ENCODE data around the gene C3orf18.
"Not testable (repeated sequence)": the region's sequence is repeated elsewhere in the genome, so short reads cannot be mapped to it uniquely, and the experiment has no call there.

The C3orf18 gene

DNA sequence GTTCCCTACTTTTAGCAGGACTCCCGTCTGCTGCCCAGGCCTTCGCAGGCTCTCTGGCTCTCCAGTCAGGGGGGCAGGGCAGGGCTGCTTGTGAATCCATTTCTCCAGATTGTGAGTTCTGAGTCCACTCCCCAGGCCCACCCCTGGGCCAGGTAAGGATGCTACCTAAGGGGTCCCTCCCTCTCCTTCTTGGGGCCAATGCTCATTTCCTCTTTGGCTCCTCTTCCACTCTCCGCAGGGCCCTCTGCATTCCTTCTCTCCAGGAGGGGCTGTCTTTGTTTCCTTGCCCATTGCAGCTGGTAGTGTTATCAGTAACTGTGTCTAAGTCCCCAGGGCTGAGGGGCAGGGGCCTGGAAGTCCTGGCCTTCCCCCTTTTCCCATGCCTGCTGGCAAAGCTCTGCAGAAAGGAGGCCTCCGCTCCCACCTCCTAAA is 51.1 kb downstream of the C3orf18 start:
- no peak for DNase-seq (ENCODE audit: low read depth)
- no peak overlapping the region for H3K4me3 ChIP-seq (ENCODE audit: low read depth, low read length)
- in situ Hi-C loops (cut with HindIII; ENCODE audit: low sequenced_read_pairs) = no loop called here
- TF ChIP-seq, protein P1, sequence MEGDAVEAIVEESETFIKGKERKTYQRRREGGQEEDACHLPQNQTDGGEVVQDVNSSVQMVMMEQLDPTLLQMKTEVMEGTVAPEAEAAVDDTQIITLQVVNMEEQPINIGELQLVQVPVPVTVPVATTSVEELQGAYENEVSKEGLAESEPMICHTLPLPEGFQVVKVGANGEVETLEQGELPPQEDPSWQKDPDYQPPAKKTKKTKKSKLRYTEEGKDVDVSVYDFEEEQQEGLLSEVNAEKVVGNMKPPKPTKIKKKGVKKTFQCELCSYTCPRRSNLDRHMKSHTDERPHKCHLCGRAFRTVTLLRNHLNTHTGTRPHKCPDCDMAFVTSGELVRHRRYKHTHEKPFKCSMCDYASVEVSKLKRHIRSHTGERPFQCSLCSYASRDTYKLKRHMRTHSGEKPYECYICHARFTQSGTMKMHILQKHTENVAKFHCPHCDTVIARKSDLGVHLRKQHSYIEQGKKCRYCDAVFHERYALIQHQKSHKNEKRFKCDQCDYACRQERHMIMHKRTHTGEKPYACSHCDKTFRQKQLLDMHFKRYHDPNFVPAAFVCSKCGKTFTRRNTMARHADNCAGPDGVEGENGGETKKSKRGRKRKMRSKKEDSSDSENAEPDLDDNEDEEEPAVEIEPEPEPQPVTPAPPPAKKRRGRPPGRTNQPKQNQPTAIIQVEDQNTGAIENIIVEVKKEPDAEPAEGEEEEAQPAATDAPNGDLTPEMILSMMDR (IDR thresholded peaks at IDR 0.05; ENCODE audit: low read depth, low read length, missing control alignments) = no peak

DNA sequence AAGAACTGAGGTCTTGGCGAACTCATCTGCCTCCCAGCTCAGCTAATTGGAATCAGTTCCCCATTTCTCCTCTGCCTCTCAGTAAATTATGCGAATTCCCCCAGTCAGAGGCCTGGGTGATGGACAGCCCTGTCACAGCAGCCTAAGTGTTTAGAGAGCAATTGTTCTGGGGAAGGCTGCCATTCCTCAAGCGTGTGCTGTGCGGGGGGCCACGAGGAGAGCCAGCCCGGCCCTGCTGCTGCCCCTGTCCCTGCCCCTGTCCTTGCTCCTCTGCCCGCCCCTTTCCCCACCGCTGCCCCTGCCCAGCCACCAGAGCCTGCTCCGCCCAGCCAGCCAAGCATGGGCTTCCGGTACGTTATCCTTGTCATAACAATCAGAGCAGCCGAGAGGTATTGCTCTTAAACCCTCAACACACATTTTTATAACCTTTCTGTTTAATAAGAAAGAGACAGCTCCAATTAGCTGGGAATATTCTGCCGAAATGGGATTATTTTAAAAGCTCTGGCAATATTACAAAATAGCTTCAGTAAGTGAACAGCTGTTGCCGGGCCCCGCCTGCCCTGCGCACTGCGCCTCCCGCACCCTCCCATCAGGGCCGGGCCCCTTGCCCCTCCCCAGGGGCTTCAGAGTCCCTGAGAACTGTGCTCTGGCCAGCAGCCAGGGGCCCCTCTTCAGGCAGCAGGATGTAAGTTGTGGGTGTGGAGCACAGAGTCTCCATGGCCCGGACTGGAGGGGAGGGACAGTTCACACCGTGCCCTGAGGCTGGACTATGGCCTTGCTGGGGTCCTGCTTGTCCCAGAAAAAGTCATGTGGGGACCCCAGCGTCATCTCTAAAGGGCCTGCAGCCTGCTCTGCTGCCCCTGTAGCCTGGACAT is 51.7 kb downstream of the C3orf18 start:
- no peak overlapping the region for H3K4me3 ChIP-seq (ENCODE audit: low read depth, low read length)
- DNase-seq (ENCODE audit: low read depth) = no peak
- in situ Hi-C loops (cut with HindIII; ENCODE audit: low sequenced_read_pairs) = no loop called here
- TF ChIP-seq, protein P1 (IDR thresholded peaks at IDR 0.05; ENCODE audit: low read depth, low read length, missing control alignments) = no peak

DNA sequence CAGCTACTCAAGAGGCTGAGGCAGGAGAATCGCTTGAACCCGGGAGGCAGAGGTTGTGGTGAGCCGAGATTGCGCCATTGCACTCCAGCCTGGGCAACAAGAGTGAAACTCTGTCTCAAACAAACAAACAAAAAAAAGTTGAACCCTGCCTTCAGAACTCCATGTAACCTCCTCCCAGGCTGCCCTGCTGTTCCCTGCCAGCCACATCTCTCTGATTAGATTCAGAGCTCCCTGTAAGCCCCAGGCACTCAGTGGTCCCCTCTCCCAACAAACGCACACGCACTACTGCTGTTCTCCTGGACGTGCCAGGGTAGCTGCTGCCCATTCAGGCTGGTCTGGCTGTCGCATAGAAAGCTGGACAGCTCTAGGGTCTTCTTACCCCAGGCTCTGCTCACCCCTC is 54.6 kb downstream of the C3orf18 start:
- DNase-seq (ENCODE audit: low read depth); in situ Hi-C loops (cut with HindIII; ENCODE audit: low sequenced_read_pairs); H3K4me3 ChIP-seq (ENCODE audit: low read depth, low read length): not testable (repeated sequence)

DNA sequence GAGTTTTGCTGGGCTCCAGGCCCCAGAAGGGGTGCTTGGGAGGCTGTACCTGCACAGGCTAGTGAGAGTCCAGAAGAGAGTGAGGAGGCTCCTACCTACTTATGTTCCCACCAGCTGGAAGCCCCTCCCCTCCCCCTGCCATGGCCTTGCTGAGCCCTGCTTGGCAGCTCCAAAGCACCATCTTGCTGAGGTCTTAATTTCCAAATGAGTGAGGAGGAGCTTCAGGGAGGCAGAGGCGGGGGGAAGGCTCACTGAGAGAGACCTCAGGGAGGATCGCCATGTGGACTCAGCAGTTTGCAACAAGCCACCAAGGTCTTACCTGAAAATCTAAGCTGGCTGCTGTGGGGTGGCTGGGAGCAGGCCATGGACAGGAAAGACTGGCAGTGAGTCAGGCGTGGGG is 55.4 kb downstream of the C3orf18 start:
- in situ Hi-C loops (cut with HindIII; ENCODE audit: low sequenced_read_pairs) = no loop called here
- TF ChIP-seq, protein P1 (IDR thresholded peaks at IDR 0.05; ENCODE audit: low read depth, low read length, missing control alignments) = no peak
- no peak overlapping the region for H3K4me3 ChIP-seq (ENCODE audit: low read depth, low read length)
- DNase-seq (ENCODE audit: low read depth) = no peak

DNA sequence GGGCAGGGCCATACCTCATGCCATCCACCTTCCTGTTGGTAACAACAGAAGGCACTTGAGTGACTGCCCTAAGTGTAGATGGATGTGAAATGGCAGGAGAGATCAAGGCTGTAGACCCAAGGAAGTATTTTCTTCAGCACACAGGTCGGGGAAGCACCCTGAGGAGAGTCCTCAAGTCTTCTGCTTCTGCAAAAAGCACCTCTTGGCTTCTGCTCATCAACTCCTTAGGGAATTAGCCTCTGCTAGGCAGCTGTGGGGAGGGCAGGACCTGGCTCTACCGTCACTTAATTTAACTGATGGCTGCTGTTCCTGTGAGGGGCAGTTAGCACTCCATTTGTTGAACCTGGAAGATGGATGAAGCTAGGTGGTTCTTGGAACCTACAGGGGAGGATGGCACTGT is 57.2 kb downstream of the C3orf18 start:
- H3K4me3 ChIP-seq (ENCODE audit: low read depth, low read length) = no peak overlapping the region
- in situ Hi-C loops (cut with HindIII; ENCODE audit: low sequenced_read_pairs) = no loop called here
- TF ChIP-seq, protein P1 (IDR thresholded peaks at IDR 0.05; ENCODE audit: low read depth, low read length, missing control alignments) = no peak
- DNase-seq (ENCODE audit: low read depth) = no peak

DNA sequence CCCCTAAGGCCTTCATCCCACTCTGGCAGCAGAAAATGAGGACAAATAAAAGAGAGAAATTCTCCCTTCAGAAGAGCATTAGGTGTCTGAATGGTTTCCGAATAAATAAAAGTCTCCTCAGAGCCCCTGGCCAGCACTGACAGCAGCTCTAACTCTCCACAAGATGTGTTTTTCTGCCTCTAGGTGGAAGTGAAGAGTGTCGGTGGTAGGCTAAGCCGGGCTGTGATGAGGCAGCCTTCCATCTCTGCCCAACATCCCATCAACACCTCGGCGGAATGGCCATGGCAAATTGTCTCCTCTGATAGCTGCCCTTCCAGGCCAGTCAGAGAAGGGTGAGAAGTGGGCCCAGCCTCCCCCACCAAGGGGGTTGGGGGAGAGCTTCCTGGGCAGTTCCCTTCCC is 57.8 kb downstream of the C3orf18 start:
- in situ Hi-C loops (cut with HindIII; ENCODE audit: low sequenced_read_pairs) = no loop called here
- TF ChIP-seq, protein P1 (IDR thresholded peaks at IDR 0.05; ENCODE audit: low read depth, low read length, missing control alignments) = no peak
- no peak for DNase-seq (ENCODE audit: low read depth)
- H3K4me3 ChIP-seq (ENCODE audit: low read depth, low read length) = no peak overlapping the region

DNA sequence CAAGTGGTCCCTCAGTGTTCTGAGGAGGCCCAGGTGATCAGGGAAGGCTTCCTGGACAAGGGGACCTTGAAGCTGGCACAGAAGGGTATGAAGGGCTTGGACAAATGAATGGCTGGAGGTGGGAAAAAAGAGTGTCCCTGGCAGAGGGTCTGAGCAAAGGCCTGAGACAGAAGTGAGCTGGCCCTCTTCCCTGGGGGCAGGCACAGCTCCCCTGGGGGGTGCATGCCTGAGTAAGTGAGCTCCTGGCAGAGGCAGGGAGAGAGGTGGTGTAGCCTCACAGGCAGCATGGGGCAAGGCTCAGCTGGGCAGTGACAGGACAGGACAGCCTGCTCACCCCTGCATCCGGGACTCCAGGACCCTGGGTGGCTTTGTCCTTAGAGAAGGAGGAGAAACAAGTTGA is 58.7 kb downstream of the C3orf18 start:
- H3K4me3 ChIP-seq (ENCODE audit: low read depth, low read length) = no peak overlapping the region
- in situ Hi-C loops (cut with HindIII; ENCODE audit: low sequenced_read_pairs) = no loop called here
- DNase-seq (ENCODE audit: low read depth) = no peak
- TF ChIP-seq, protein P1 (IDR thresholded peaks at IDR 0.05; ENCODE audit: low read depth, low read length, missing control alignments) = no peak

All from astrocyte of the cerebellum (primary cell).